ENCODE measurements around the gene AGPAT2. TPM values are rescaled to one million over a fixed set of nuclear protein-coding genes. Genes with fewer than 3 reads are reported as not detected.

Gene AGPAT2
- total and polyA plus RNA-seq, 2 donors (not counting 1 experiment from before 2014, with no cell fraction given) = 25.1 to 28.4 TPM

- Mint-ChIP-seq H3K4me1 (peaks cover 9% of the 10 kb centered on the region), H3K27me3 (peaks cover 7% of the 10 kb centered on the region), H3K27ac (no peak overlapping the region), H3K9me3 (ENCODE audit: insufficient read depth) (no peaks in the 10 kb centered on the region), H3K4me3 (no peak overlapping the region)
- no peak overlapping the region for H3K9ac ChIP-seq (ENCODE audit: low read length)
- peaks cover 7% of the 10 kb centered on the region for H4K20me1 ChIP-seq (ENCODE audit: control insufficient read depth, insufficient read depth, low read length, poor library complexity, severe bottlenecking)
- ChIA-PET CTCF (interaction anchor here (0.6 kb wide), 1 partner anchor 46 kb away, joined by 4 read pairs; no protein-coding TSS in a partner anchor), POLR2A (interaction anchor here (0.6 kb wide), 2 partner anchors 11 to 145 kb away, joined by 3 to 7 read pairs; no protein-coding TSS in a partner anchor)
- H3K27ac ChIP-seq (ENCODE audit: low read length in 2 of 2) = no peak overlapping the region
- H3K36me3 ChIP-seq (replicated peaks in 1 of 2; ENCODE audit: control extremely low read depth in 1 of 2, control insufficient read depth in 1 of 2, extremely low read depth in 1 of 2, insufficient read depth in 2 of 2, low read length in 1 of 2) = peaks cover 0 to 6% of the 10 kb centered on the region in 2 experiments
- TF ChIP-seq CTCF (IDR thresholded peaks at IDR 0.05) = no peak
- TF ChIP-seq EZH2 (IDR thresholded peaks at IDR 0.05; ENCODE audit: borderline replicate concordance, insufficient read depth, low read depth, low read length, poor library complexity, severe bottlenecking) = no peak
- no peak overlapping the region for H2AFZ ChIP-seq (ENCODE audit: insufficient read depth, low read depth, low read length, poor library complexity, severe bottlenecking)
- no peak overlapping the region for H3K4me3 ChIP-seq (ENCODE audit: control extremely low read depth in 1 of 5, extremely low read depth in 1 of 5, insufficient read depth in 1 of 5, low read depth in 2 of 5, low read length in 4 of 5)
- WGBS (ENCODE audit: insufficient coverage) = 72% methylated on average over 22 of the region's 23 CpGs
- peaks cover 9 to 10% of the 10 kb centered on the region in 2 donors for H3K4me1 ChIP-seq (ENCODE audit: control insufficient read depth in 2 of 2, insufficient read depth in 2 of 2, low read length in 2 of 2)
- H3K9me3 ChIP-seq (ENCODE audit: control extremely low read depth in 1 of 3, control insufficient read depth in 2 of 3, insufficient read depth in 1 of 3, low read length in 2 of 3) = peaks cover 0 to 3% (median 0%) of the 10 kb centered on the region in 3 donors
- DNase-seq = no peak
- peaks cover 0 to 25% (median 11%) of the 10 kb centered on the region in 4 experiments for H3K27me3 ChIP-seq (replicated peaks in 1 of 4; ENCODE audit: control extremely low read depth in 1 of 4, control insufficient read depth in 3 of 4, insufficient read depth in 4 of 4, low read length in 3 of 4)
- ATAC-seq (ENCODE audit: low read depth) = no peak
- H3K4me2 ChIP-seq (replicated peaks; ENCODE audit: low read depth, low read length, poor library complexity, severe bottlenecking) = no peak overlapping the region
- H3K79me2 ChIP-seq (ENCODE audit: control insufficient read depth, insufficient read depth, low read length) = no peaks in the 10 kb centered on the region
- intact Hi-C loops (cut with micrococcal nuclease) = loop anchor here (10.0 kb wide), 1 partner anchor 45 kb away; the partner anchor contains the start of gene DIPK1B
Measured at GRCh38 chr9:136669791-136670464, 17.3 kb downstream of the AGPAT2 start.

Data from B cell (primary cell).